B cell (primary cell): ENCODE results near the gene RCC1. TPM values are rescaled to one million over a fixed set of nuclear protein-coding genes. Genes with fewer than 3 reads are reported as not detected.

ENCODE experiments used
- ATAC-seq: fragments of 200-7000 bp; cut with Tn5 transposase; one replicate; pipeline ENCODE4 v1.10.0; 2021; ENCODE audit warnings: low read depth, mild to moderate bottlenecking, moderate number of reproducible peaks, moderate library complexity
- CTCF ChIA-PET: fragments of 350-600 bp; sonication (Branson Sonifier 250); formaldehyde crosslinking; loops from one replicate; lab custom pipeline; 2021; ENCODE audit warnings: antibody characterized with exemption, inconsistent platforms; lab: Charles Lee
- POLR2A ChIA-PET: fragments of 350-600 bp; sonication (Branson Sonifier 250); formaldehyde crosslinking; loops from one replicate; lab custom pipeline; 2021; ENCODE audit warnings: antibody characterized with exemption; lab: Charles Lee
- DNase-seq: peaks from one replicate; pipeline ENCODE4 v3.0.0; 2013
- H2AFZ ChIP-seq: 2 replicates; pipeline ENCODE4 v1.6.1; 2012; ENCODE audit warnings: mild to moderate bottlenecking, low read depth, low read length; ENCODE audit not compliant: insufficient read depth, poor library complexity, severe bottlenecking
- H3K27ac ChIP-seq, 2 donors: 1 replicate in 1 of 2; 2 replicates in 1 of 2; pipeline ENCODE4 v1.5.1; 2012 to 2013; ENCODE audit warnings: low read length in 2 of 2, mild to moderate bottlenecking in 2 of 2, moderate library complexity in 1 of 2
- H3K27me3 ChIP-seq, 4 experiments: fragments of 200-600 bp in 1 of 4; sonication (generic) in 1 of 4; replicated peaks in 1 of 4; 1 replicate in 2 of 4; 2 replicates in 2 of 4; pipeline versions ENCODE4 v1.6.1 to v1.7.0; 2013 to 2016; ENCODE audit warnings: low read length in 3 of 4, mild to moderate bottlenecking in 2 of 4, mixed read lengths in 1 of 4, moderate library complexity in 1 of 4; ENCODE audit not compliant: insufficient read depth in 4 of 4, control insufficient read depth in 3 of 4; ENCODE audit errors: control extremely low read depth in 1 of 4
- H3K36me3 ChIP-seq, 2 experiments: replicated peaks in 1 of 2; 1 replicate in 1 of 2; 2 replicates in 1 of 2; pipeline versions ENCODE4 v1.6.1 to v1.7.1; 2013; ENCODE audit warnings: low read length in 1 of 2; ENCODE audit not compliant: insufficient read depth in 2 of 2, control insufficient read depth in 1 of 2; ENCODE audit errors: control extremely low read depth in 1 of 2, extremely low read depth in 1 of 2
- H3K4me1 ChIP-seq, 2 donors: fragments of 200-600 bp in 1 of 2; sonication (generic) in 1 of 2; 1 replicate in 1 of 2; 2 replicates in 1 of 2; pipeline versions ENCODE4 v1.5.1 to v1.6.1; 2013 to 2017; ENCODE audit warnings: low read length in 2 of 2; ENCODE audit not compliant: control insufficient read depth in 2 of 2, insufficient read depth in 2 of 2
- H3K4me2 ChIP-seq: replicated peaks from 2 replicates; pipeline ENCODE3; 2012; ENCODE audit warnings: mild to moderate bottlenecking, low read depth, low read length; ENCODE audit not compliant: poor library complexity, severe bottlenecking
- H3K4me3 ChIP-seq, 5 experiments: fragments of 200-600 bp in 1 of 5; sonication (generic) in 1 of 5; 1 replicate in 3 of 5; 2 replicates in 2 of 5; pipeline versions ENCODE4 v1.5.1 to v1.7.0; 2011 to 2016; ENCODE audit warnings: low read length in 4 of 5, mild to moderate bottlenecking in 4 of 5, low read depth in 2 of 5, control low read depth in 1 of 5, moderate library complexity in 1 of 5; ENCODE audit not compliant: insufficient read depth in 1 of 5; ENCODE audit errors: control extremely low read depth in 1 of 5, extremely low read depth in 1 of 5
- H3K79me2 ChIP-seq: fragments of 200-600 bp; sonication (generic); one replicate; pipeline ENCODE4 v1.6.0; 2016; ENCODE audit warnings: low read length; ENCODE audit not compliant: control insufficient read depth, insufficient read depth
- H3K9ac ChIP-seq: fragments of 200-600 bp; sonication (generic); 2 replicates; pipeline ENCODE4 v1.6.1; 2017; ENCODE audit warnings: mild to moderate bottlenecking, low read length, moderate library complexity
- H3K9me3 ChIP-seq, 3 donors: one replicate each; pipeline versions ENCODE4 v1.6.1 to v1.7.1; 2013; ENCODE audit warnings: low read length in 2 of 3; ENCODE audit not compliant: control insufficient read depth in 2 of 3, insufficient read depth in 1 of 3; ENCODE audit errors: control extremely low read depth in 1 of 3
- H4K20me1 ChIP-seq: 2 replicates; pipeline ENCODE4 v1.6.0; 2012; ENCODE audit warnings: mild to moderate bottlenecking, low read length; ENCODE audit not compliant: insufficient read depth, control insufficient read depth, poor library complexity, severe bottlenecking
- H3K27ac Mint-ChIP-seq: one replicate; pipeline ENCODE4 v1.8.0; 2021; ENCODE audit warnings: mixed read lengths
- H3K27me3 Mint-ChIP-seq: one replicate; pipeline ENCODE4 v1.8.0; 2021; ENCODE audit warnings: mixed read lengths
- H3K4me1 Mint-ChIP-seq: one replicate; pipeline ENCODE4 v1.8.0; 2021; ENCODE audit warnings: mixed read lengths
- H3K4me3 Mint-ChIP-seq: one replicate; pipeline ENCODE4 v1.8.0; 2021; ENCODE audit warnings: mixed read lengths
- H3K9me3 Mint-ChIP-seq: one replicate; pipeline ENCODE4 v1.8.0; 2022; ENCODE audit warnings: mixed read lengths; ENCODE audit not compliant: insufficient read depth
- EZH2 ChIP-seq: IDR thresholded peaks from 2 replicates; pipeline ENCODE4 v1.6.1; 2012; ENCODE audit warnings: borderline replicate concordance, low read depth, mild to moderate bottlenecking, moderate library complexity, low read length; ENCODE audit not compliant: insufficient read depth, poor library complexity, severe bottlenecking
- WGBS: methylation state at CpG from one replicate; pipeline ENCODE4 v1.1.5; 2013; ENCODE audit warnings: missing lambda C conversion rate; ENCODE audit not compliant: insufficient coverage; 5-methylcytosine and 5-hydroxymethylcytosine counted together
- intact Hi-C: fragments of 100-400 bp; cut with micrococcal nuclease; formaldehyde crosslinking; loops from one replicate; pipeline ENCODE4 v1.10.0; 2022
- polyA plus RNA-seq: library from polyadenylated mRNA; depleted of rRNA; stranded (reverse); fragments of >200 nt; gene quantifications from 2 replicates; pipeline ENCODE4 v1.2.3, GENCODE V29; 2012
- total RNA-seq, 2 donors: library from RNA; stranded (reverse); fragments of 120-200 nt in 1 of 2; gene quantifications; 1 replicate in 1 of 2; 2 replicates in 1 of 2; pipeline versions ENCODE4 v1.2.3 to v1.2.4, GENCODE V29; 2013 to 2022
- TF ChIP-seq, protein P1 (sequence below): fragments of 200-600 bp; IDR thresholded peaks from one replicate; pipeline ENCODE4 v1.8.0; 2022; ENCODE audit warnings: antibody characterized with exemption, mild to moderate bottlenecking

RCC1 gene
- total and polyA plus RNA-seq, 2 donors (not counting 1 experiment from before 2014, with no cell fraction given) = 9.7 to 17.5 TPM

DNA sequence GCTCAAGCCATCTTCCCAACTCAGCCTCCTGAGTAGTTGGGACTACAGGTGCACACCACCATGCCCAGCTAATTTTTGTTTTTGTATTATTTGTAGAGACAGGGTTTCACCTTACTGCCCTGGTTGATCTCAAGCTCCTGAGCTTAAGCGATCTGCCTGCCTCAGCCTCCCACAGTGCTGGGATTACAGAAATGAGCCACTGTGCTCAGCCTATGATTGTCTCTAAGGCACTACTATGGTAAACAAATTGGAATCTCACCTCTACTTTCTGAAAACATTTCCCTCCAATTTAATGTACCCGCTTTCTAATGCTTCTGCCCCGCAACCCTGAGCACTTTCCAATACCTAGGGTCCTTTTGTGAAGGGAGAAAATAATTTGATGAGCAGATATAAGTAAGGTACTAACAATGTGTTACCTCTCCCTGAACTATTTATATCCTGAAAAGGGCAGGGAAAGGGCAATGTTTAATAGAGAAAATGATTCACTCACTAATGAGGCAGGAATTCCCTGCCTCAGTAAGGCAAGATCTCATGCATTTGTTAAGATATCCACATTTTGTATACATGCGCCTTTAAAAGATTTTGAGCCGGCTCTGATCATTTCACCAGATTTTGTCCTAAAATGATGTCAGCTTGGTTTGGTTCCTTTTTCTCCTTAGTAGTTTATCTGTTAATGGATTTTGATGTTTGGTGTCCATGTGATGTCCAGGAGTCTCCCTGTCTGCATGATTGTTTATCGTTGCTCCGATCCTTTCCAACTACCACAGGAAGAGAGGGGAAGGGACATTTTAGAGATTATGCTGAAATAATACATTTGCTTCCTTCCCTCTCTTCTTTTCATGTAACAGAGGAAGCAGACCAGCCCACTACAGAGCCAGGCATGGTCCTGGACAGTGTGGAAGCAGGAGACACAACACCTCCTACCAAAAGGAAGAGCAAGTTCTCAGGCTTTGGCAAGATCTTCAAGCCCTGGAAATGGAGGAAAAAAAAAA is 47.3 kb upstream of the RCC1 start:
- Histone ChIP-seq H3K4me1 (no peaks in the 10 kb centered on the region), H3K9ac (no peak overlapping the region), H3K9me3 (no peaks in the 10 kb centered on the region), H3K4me3 (no peak overlapping the region), H3K36me3 (peaks cover 4 to 18% of the 10 kb centered on the region in 2 experiments), H3K27ac (no peak overlapping the region), H3K27me3 (no peaks in the 10 kb centered on the region), H4K20me1 (no peaks in the 10 kb centered on the region), H3K4me2 (no peak overlapping the region), H2AFZ (no peak overlapping the region), H3K79me2 (no peaks in the 10 kb centered on the region)
- CTCF ChIA-PET = no interaction called here
- TF ChIP-seq EZH2 = no peak
- TF ChIP-seq, protein P1, sequence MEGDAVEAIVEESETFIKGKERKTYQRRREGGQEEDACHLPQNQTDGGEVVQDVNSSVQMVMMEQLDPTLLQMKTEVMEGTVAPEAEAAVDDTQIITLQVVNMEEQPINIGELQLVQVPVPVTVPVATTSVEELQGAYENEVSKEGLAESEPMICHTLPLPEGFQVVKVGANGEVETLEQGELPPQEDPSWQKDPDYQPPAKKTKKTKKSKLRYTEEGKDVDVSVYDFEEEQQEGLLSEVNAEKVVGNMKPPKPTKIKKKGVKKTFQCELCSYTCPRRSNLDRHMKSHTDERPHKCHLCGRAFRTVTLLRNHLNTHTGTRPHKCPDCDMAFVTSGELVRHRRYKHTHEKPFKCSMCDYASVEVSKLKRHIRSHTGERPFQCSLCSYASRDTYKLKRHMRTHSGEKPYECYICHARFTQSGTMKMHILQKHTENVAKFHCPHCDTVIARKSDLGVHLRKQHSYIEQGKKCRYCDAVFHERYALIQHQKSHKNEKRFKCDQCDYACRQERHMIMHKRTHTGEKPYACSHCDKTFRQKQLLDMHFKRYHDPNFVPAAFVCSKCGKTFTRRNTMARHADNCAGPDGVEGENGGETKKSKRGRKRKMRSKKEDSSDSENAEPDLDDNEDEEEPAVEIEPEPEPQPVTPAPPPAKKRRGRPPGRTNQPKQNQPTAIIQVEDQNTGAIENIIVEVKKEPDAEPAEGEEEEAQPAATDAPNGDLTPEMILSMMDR = no peak
- peaks cover 4% of the 10 kb centered on the region for H3K4me1 Mint-ChIP-seq
- no peaks in the 10 kb centered on the region for H3K27me3 Mint-ChIP-seq
- ATAC-seq (no peak), DNase-seq (no peak)
- H3K9me3 Mint-ChIP-seq = no peaks in the 10 kb centered on the region
- intact Hi-C loops = no loop called here
- POLR2A ChIA-PET = no interaction called here
- 100% methylated on average over 1 of the region's 7 CpGs for WGBS
- no peak overlapping the region for H3K4me3 Mint-ChIP-seq
- H3K27ac Mint-ChIP-seq = no peak overlapping the region

DNA sequence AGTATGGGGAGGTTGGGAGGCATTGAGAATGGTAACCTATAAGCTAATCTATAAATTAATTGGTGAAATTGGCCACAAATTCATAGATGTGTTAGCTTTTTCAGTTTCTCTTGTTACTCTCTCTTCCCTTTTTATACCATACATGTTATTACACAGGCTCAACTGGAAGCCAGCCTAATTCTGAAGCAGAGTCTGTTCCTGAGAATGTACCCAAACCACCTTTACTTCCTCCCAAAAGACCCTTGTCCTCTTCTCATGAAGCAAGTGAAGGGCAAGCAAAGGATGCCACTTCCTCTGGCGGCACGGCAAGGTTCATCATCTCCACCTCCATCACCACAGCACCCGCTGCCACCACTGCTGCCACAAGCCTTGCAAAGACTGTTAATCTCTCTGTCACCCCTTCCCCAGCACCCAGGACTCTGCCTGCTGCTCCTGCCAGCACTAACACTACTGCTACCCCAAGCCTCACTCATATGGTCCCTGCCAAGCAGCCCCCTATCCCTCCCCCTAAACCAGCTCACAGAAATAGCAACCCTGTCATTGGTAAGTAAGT is 39.5 kb upstream of the RCC1 start:
- H4K20me1 ChIP-seq = no peaks in the 10 kb centered on the region
- H3K4me1 ChIP-seq = no peaks in the 10 kb centered on the region
- H3K4me2 ChIP-seq = no peak overlapping the region
- TF ChIP-seq, protein P1 = no peak
- TF ChIP-seq EZH2 = no peak
- ChIA-PET POLR2A (interaction anchor here (0.6 kb wide), 1 partner anchor 298 kb away, joined by 3 read pairs; no protein-coding TSS in a partner anchor), CTCF (no interaction called here)
- H3K36me3 ChIP-seq = peaks cover 1 to 28% of the 10 kb centered on the region in 2 experiments
- Mint-ChIP-seq H3K4me1 (no peaks in the 10 kb centered on the region), H3K9me3 (no peaks in the 10 kb centered on the region), H3K27ac (no peak overlapping the region), H3K27me3 (no peaks in the 10 kb centered on the region), H3K4me3 (no peak overlapping the region)
- no peak overlapping the region for H2AFZ ChIP-seq
- H3K4me3 ChIP-seq = no peak overlapping the region
- no peak overlapping the region for H3K9ac ChIP-seq
- ATAC-seq = no peak
- DNase-seq = no peak
- no peaks in the 10 kb centered on the region for H3K27me3 ChIP-seq
- no peaks in the 10 kb centered on the region for H3K79me2 ChIP-seq
- H3K9me3 ChIP-seq = no peaks in the 10 kb centered on the region
- 92% methylated on average over 3 of the region's 3 CpGs for WGBS
- intact Hi-C loops = no loop called here
- H3K27ac ChIP-seq = no peak overlapping the region
